Measurements from ENCODE around the gene TSPAN9.

Gene TSPAN9

DNA sequence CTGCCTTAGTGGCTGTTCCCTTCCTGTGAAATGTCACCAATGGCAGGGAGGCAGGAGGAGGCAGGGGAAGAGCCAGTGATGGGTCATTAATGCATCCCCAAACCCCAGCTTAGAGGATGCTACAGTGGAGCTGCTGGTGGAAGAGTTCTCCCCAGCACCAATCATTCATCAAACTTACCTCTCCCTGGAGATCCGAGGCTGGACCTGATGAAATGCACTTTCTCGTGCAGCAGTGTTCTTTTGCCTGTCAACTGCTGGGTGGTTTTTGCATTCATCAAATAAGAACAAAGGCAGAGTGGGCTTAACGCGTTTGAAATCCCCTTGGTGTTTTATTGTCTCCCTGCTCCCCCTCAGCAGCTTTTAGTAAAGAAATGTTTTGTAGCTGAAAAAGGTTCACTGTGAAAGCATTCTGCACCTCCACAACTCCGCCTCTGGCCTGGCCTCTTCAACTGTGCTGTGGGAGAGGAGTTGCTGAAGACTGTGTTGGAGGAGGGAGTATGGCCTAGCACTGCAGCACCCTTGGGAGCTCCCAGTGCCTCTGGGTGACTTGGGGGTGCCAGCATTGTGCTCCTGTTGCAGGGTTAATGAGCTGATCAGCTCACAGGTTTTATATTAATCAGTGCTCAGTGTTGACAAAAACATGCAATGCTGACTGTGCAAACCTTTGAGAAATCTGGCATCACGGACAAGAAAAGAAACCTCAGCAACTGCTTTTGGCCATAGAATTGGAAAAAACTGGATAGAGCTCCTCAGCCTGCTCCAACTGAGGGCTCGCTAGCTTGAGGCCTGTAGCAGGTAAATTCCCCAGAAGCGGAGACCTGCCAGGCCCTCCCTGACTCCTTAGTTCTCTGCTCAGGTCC is 14.4 kb downstream of the TSPAN9 start:
- no peaks in the 10 kb centered on the region for H3K4me1 ChIP-seq (ENCODE audit: control insufficient read depth, low read depth, low read length)
- H3K18ac ChIP-seq (ENCODE audit: low read length), result no peak overlapping the region
- H3K4me2 ChIP-seq (ENCODE audit: low read length), result no peak overlapping the region
- no peak overlapping the region for H3K56ac ChIP-seq (ENCODE audit: low read length)
- H2BK5ac ChIP-seq (ENCODE audit: low read length), result no peak overlapping the region
- H2BK15ac ChIP-seq (replicated peaks; ENCODE audit: low read depth), result no peak overlapping the region
- no peak overlapping the region for H3K27ac ChIP-seq (ENCODE audit: low read depth, low read length)
- no peak overlapping the region for H4K8ac ChIP-seq (ENCODE audit: low read depth, low read length)
- H3K23ac ChIP-seq (ENCODE audit: low read length), result no peak overlapping the region
- H3K4ac ChIP-seq (ENCODE audit: low read depth, low read length), result no peak overlapping the region
- H2BK120ac ChIP-seq (ENCODE audit: low read depth, low read length), result no peak overlapping the region
- no peaks in the 10 kb centered on the region for H3K36me3 ChIP-seq (ENCODE audit: control insufficient read depth, insufficient read depth, low read length)
- H3K27me3 ChIP-seq (ENCODE audit: insufficient read depth, low read length, poor library complexity), result no peaks in the 10 kb centered on the region
- no peak overlapping the region for H2AK5ac ChIP-seq (ENCODE audit: low read length)
- no peak for DNase-seq
- H3K79me1 ChIP-seq (ENCODE audit: low read length), result peaks cover 3% of the 10 kb centered on the region
- no peak overlapping the region for H3K9ac ChIP-seq (ENCODE audit: low read length)
- no peak overlapping the region for H3K4me3 ChIP-seq (ENCODE audit: low read length)
- no peaks in the 10 kb centered on the region for H3K79me2 ChIP-seq (ENCODE audit: control insufficient read depth, insufficient read depth, low read length)
- H4K5ac ChIP-seq (ENCODE audit: low read length), result no peak overlapping the region
- WGBS (ENCODE audit: extremely low coverage, insufficient coverage, low lambda C conversion rate), result no CpG with 5 or more reads among the region's 8 CpGs

DNA sequence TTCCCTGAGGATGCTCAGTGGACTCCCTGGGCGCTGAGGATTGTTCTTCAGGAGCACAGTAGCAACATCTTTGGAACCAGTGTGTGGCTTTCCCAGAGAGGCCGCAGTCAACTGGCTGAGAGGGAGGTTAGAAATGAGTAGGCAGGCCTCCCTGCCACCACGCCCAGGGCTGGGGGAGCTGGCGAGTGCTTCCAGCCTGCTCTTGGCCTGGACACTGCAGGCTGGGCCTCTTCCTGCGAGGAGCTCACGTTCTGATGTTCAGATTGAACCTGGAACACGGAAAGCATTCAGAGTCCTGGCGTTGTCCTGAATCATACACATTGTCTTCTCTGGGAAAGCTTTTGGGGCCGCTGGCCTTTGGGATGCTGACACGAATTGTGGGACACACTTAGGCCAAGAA is 15.6 kb downstream of the TSPAN9 start:
- Histone ChIP-seq H3K27me3 (ENCODE audit: insufficient read depth, low read length, poor library complexity) (no peaks in the 10 kb centered on the region), H3K27ac (ENCODE audit: low read depth, low read length) (no peak overlapping the region), H2BK5ac (ENCODE audit: low read length) (no peak overlapping the region), H3K4me1 (ENCODE audit: control insufficient read depth, low read depth, low read length) (no peaks in the 10 kb centered on the region), H4K5ac (ENCODE audit: low read length) (no peak overlapping the region), H3K9ac (ENCODE audit: low read length) (no peak overlapping the region), H2BK120ac (ENCODE audit: low read depth, low read length) (no peak overlapping the region), H2BK15ac (replicated peaks; ENCODE audit: low read depth) (no peak overlapping the region), H3K4me2 (ENCODE audit: low read length) (no peak overlapping the region), H3K23ac (ENCODE audit: low read length) (no peak overlapping the region), H4K8ac (ENCODE audit: low read depth, low read length) (no peak overlapping the region), H3K4ac (ENCODE audit: low read depth, low read length) (no peak overlapping the region), H3K56ac (ENCODE audit: low read length) (no peak overlapping the region), H3K79me2 (ENCODE audit: control insufficient read depth, insufficient read depth, low read length) (no peaks in the 10 kb centered on the region), H2AK5ac (ENCODE audit: low read length) (no peak overlapping the region), H3K36me3 (ENCODE audit: control insufficient read depth, insufficient read depth, low read length) (no peaks in the 10 kb centered on the region), H3K79me1 (ENCODE audit: low read length) (no peaks in the 10 kb centered on the region), H3K18ac (ENCODE audit: low read length) (no peak overlapping the region), H3K4me3 (ENCODE audit: low read length) (no peak overlapping the region)
- WGBS (ENCODE audit: extremely low coverage, insufficient coverage, low lambda C conversion rate), result no CpG with 5 or more reads among the region's 10 CpGs
- DNase-seq, result no peak

DNA sequence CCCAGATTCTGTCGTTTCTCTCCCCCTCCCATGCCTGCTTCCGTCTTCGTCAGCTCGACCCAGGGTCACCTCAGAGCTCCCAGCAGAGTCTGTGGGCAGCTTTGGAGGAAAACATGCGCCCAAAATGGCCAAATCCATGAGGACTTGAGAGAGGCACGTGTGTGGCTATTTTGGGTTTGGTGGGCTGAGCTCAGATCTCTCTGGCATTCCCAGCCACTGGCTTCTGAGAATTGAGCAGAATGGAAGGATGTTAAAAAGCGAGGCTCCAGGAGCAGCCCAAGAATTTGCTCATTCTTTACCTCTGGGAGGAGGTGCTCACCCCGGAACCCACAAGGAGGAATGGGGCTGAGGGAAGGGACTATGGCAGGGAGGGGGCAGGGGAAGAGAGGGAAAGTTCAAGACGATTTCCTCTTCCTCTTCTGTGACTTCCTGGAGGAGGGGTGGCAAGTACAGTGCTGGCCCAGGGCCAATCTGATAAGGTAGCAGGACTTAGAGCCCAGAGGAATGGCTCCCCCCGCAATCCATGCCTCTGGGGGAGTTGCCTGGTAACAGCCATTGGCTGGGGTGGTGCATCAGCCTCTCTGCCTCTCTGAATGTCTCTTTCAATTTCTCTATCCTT is 20.1 kb downstream of the TSPAN9 start:
- H3K18ac ChIP-seq (ENCODE audit: low read length), result no peak overlapping the region
- no peak overlapping the region for H4K5ac ChIP-seq (ENCODE audit: low read length)
- H2BK120ac ChIP-seq (ENCODE audit: low read depth, low read length), result no peak overlapping the region
- H3K79me2 ChIP-seq (ENCODE audit: control insufficient read depth, insufficient read depth, low read length), result no peaks in the 10 kb centered on the region
- H3K36me3 ChIP-seq (ENCODE audit: control insufficient read depth, insufficient read depth, low read length), result no peaks in the 10 kb centered on the region
- no peak overlapping the region for H2BK5ac ChIP-seq (ENCODE audit: low read length)
- no CpG with 5 or more reads among the region's 10 CpGs for WGBS (ENCODE audit: extremely low coverage, insufficient coverage, low lambda C conversion rate)
- H3K9ac ChIP-seq (ENCODE audit: low read length), result no peak overlapping the region
- peak; percentile 59 for DNase-seq
- no peak overlapping the region for H3K56ac ChIP-seq (ENCODE audit: low read length)
- H3K27ac ChIP-seq (ENCODE audit: low read depth, low read length), result no peak overlapping the region
- H4K8ac ChIP-seq (ENCODE audit: low read depth, low read length), result no peak overlapping the region
- H2AK5ac ChIP-seq (ENCODE audit: low read length), result no peak overlapping the region
- H3K23ac ChIP-seq (ENCODE audit: low read length), result no peak overlapping the region
- H3K4me1 ChIP-seq (ENCODE audit: control insufficient read depth, low read depth, low read length), result no peaks in the 10 kb centered on the region
- peak overlapping the region; percentile 22 for H3K4ac ChIP-seq (ENCODE audit: low read depth, low read length)
- H3K79me1 ChIP-seq (ENCODE audit: low read length), result peaks cover 2% of the 10 kb centered on the region
- no peaks in the 10 kb centered on the region for H3K27me3 ChIP-seq (ENCODE audit: insufficient read depth, low read length, poor library complexity)
- no peak overlapping the region for H3K4me2 ChIP-seq (ENCODE audit: low read length)
- H2BK15ac ChIP-seq (replicated peaks; ENCODE audit: low read depth), result no peak overlapping the region
- H3K4me3 ChIP-seq (ENCODE audit: low read length), result no peak overlapping the region

DNA sequence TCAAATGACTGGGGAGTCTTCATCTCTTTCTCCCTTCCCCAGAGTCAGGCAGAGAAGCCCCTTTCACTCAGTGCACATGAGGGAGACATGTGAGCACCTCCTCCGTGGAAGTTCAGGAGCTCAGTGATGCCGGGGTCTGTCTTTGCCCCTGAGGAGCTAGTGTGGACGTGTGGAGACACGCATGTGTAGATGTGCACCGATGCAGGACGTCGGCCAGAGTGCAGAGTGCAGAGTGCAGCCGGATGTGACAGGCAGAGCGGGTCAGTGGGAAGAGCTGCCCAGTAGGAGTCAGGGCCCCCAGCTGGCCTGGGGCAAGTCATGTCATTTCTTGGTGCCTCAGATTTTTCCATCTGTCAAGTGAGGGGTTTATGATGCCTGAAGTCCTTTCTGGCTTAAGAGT is 20.7 kb downstream of the TSPAN9 start:
- H3K79me1 ChIP-seq (ENCODE audit: low read length), result peaks cover 2% of the 10 kb centered on the region
- H3K27me3 ChIP-seq (ENCODE audit: insufficient read depth, low read length, poor library complexity), result no peaks in the 10 kb centered on the region
- no peak overlapping the region for H2BK15ac ChIP-seq (replicated peaks; ENCODE audit: low read depth)
- no peak for DNase-seq
- H3K4me2 ChIP-seq (ENCODE audit: low read length), result no peak overlapping the region
- no peak overlapping the region for H4K5ac ChIP-seq (ENCODE audit: low read length)
- H3K23ac ChIP-seq (ENCODE audit: low read length), result no peak overlapping the region
- no peak overlapping the region for H3K4me3 ChIP-seq (ENCODE audit: low read length)
- H3K56ac ChIP-seq (ENCODE audit: low read length), result no peak overlapping the region
- no peak overlapping the region for H2AK5ac ChIP-seq (ENCODE audit: low read length)
- H2BK120ac ChIP-seq (ENCODE audit: low read depth, low read length), result no peak overlapping the region
- no peak overlapping the region for H3K9ac ChIP-seq (ENCODE audit: low read length)
- no peak overlapping the region for H3K4ac ChIP-seq (ENCODE audit: low read depth, low read length)
- no CpG with 5 or more reads among the region's 9 CpGs for WGBS (ENCODE audit: extremely low coverage, insufficient coverage, low lambda C conversion rate)
- H3K4me1 ChIP-seq (ENCODE audit: control insufficient read depth, low read depth, low read length), result no peaks in the 10 kb centered on the region
- H2BK5ac ChIP-seq (ENCODE audit: low read length), result no peak overlapping the region
- H3K18ac ChIP-seq (ENCODE audit: low read length), result no peak overlapping the region
- no peaks in the 10 kb centered on the region for H3K36me3 ChIP-seq (ENCODE audit: control insufficient read depth, insufficient read depth, low read length)
- no peak overlapping the region for H4K8ac ChIP-seq (ENCODE audit: low read depth, low read length)
- H3K79me2 ChIP-seq (ENCODE audit: control insufficient read depth, insufficient read depth, low read length), result no peaks in the 10 kb centered on the region
- H3K27ac ChIP-seq (ENCODE audit: low read depth, low read length), result no peak overlapping the region

DNA sequence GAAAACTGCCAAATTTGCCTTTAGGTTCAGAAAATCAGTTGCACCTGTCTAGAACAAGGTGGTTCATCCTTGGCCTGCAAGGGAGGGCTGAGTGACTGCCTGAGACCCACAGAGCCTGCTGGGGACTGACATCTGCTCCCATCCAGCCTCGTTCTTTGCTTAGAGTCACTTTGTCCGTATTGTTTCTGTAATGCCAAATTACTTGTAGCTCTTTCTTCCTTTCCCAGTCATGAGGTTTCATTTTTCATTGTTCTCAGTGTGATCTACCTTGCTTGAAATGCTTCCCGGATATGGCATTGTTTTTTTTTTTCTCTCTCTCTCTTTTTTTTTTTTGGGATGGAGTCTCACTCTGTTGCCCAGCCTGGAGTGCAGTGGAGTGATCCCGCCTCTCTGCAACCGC is 21.3 kb downstream of the TSPAN9 start:
- no peaks in the 10 kb centered on the region for H3K79me2 ChIP-seq (ENCODE audit: control insufficient read depth, insufficient read depth, low read length)
- H3K79me1 ChIP-seq (ENCODE audit: low read length), result peaks cover 2% of the 10 kb centered on the region
- H2BK15ac ChIP-seq (replicated peaks; ENCODE audit: low read depth), result no peak overlapping the region
- no peak overlapping the region for H3K23ac ChIP-seq (ENCODE audit: low read length)
- H3K4me1 ChIP-seq (ENCODE audit: control insufficient read depth, low read depth, low read length), result no peaks in the 10 kb centered on the region
- H4K5ac ChIP-seq (ENCODE audit: low read length), result no peak overlapping the region
- H2BK120ac ChIP-seq (ENCODE audit: low read depth, low read length), result no peak overlapping the region
- no peak overlapping the region for H3K18ac ChIP-seq (ENCODE audit: low read length)
- H4K8ac ChIP-seq (ENCODE audit: low read depth, low read length), result no peak overlapping the region
- H3K27me3 ChIP-seq (ENCODE audit: insufficient read depth, low read length, poor library complexity), result no peaks in the 10 kb centered on the region
- no peak overlapping the region for H3K9ac ChIP-seq (ENCODE audit: low read length)
- WGBS (ENCODE audit: extremely low coverage, insufficient coverage, low lambda C conversion rate), result no CpG with 5 or more reads among the region's 5 CpGs
- no peak overlapping the region for H2AK5ac ChIP-seq (ENCODE audit: low read length)
- H3K4me2 ChIP-seq (ENCODE audit: low read length), result no peak overlapping the region
- no peak overlapping the region for H2BK5ac ChIP-seq (ENCODE audit: low read length)
- H3K27ac ChIP-seq (ENCODE audit: low read depth, low read length), result no peak overlapping the region
- DNase-seq, result no peak
- no peaks in the 10 kb centered on the region for H3K36me3 ChIP-seq (ENCODE audit: control insufficient read depth, insufficient read depth, low read length)
- H3K4me3 ChIP-seq (ENCODE audit: low read length), result no peak overlapping the region
- H3K56ac ChIP-seq (ENCODE audit: low read length), result no peak overlapping the region
- H3K4ac ChIP-seq (ENCODE audit: low read depth, low read length), result no peak overlapping the region
